Epidermal melanocyte (primary cell): Measurements from ENCODE around the gene NEUROD6.

Experiments used
- DNase-seq: peaks from one replicate; pipeline ENCODE4 v3.0.0; 2011; ENCODE audit warnings: low spot score; ENCODE audit not compliant: insufficient read length

The NEUROD6 gene

DNA sequence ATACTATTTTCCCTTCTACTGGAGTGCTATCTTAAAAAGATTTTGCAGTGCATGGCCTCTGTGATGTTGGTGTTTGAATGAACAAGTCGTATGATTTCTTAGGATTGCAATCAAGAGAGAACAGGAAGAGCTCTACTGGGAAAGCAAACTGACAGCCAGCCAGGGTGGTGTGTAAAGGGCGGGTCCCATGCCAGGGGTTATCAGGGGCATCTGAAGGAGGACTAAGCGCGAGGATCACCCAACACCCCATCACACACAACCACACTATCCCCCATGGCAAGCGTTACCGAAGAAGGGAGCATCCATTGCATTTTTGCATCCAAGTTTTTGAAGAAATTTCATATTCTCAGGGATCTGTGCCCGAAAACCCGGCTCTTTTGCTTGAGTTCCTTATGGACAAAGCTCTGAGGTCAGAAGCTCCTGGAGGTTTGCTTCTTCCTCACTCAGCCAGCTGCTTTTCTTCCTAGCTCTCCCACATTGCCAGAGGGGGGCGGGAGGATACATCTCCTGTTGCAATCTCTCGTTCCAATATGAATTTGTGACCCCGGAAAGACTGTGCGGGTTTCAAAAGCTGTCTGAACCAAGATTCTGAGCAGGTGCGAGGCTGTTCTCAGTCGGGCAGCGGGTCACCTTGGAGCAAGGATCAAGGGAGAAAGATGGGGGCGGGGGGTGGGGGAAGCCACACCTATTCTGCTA, 5.2 kb downstream of the NEUROD6 start:
- no peak for DNase-seq

DNA sequence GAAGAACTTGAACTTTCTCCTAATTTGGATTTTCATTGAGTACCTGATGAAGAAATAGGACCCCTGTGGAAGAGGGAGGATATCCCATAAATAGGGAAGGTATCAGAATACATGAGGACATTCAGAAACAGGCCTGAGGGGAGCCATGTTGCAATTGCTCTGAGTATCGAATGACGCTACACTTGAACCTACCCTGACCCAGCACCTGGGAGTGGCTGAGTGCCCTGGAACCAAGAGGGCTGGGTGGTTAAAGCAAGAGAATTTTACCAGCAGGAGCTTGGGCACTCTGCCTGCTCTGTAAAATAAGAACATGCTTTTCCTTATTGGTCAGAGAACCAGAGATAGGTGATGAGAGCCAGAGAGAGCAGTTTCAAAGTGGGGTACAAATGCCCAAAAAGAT, 7.2 kb downstream of the NEUROD6 start:
- DNase-seq, result no peak

DNA sequence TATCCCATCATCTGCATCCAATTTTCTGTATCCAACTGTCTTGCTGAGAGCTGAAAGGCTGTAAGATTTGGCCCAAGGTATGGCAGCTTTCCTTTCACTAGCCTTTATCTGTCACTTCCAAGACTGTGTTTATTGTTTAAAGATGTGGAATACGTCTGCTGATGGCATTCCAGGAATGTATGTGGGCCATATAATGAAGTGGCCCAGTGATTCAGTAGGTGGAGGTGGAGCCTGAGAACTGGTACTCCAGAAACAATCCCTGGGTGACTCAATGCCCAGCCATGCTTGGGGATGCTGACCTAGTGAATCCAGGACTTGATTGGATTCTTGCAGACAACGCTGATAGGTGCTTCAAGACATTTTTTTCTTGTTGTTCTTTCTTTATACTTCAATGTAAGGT, 13.5 kb downstream of the NEUROD6 start:
- no peak for DNase-seq

DNA sequence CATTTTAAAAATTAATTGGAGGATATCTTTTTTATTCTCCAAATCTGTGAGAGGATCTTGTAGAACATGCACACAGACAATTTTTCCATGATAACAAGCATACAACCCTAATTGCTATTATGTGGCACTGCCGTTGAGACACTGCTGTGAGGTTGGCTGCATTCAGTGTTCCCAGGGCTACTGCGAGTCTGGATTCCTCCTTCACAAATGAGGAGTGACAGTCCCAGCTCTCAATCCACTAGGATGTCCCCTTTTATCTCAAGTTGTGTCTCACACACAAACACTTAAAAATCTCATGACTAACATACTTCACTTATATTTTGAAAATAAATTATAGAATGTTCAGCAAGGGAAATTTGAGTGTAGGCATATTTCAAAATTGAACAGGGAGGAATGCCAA, 14.1 kb downstream of the NEUROD6 start:
- no peak for DNase-seq

DNA sequence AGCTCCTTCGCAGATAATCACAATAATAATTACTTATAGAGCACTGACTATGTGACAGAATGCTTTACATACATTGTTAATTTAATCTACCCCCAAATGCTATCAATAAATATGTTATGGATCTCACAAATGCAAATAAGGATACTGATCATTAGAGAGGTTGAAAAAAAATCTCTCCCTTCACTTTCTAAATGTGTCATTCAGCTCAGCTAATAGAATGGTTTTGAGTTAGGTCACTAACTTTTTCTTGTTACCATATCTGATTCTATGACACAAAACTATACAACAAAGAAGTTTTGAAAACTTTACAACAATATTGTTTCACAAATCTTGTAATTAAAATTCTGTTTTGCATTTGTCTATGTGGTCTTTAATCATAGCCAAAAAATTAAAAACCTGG, 17.4 kb downstream of the NEUROD6 start:
- DNase-seq, result no peak

DNA sequence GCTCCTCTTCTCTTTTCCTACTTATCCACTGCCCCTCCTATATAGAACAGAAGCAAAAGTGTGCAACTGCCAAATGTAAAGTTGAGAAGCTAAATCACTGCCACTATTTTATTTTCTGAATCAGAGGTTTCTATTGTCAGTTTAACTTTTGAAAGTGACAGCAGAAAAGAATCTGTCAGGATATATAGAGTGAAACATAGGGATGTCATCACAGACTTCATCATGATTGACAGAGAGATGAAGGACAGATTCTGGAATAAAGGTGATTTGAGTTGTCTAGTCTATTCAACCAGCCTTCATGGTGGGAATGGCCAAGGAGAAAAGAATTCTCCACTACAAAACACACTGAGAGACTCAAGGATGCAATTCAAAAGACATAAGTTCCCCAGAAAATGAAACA, 19.9 kb downstream of the NEUROD6 start:
- no peak for DNase-seq

DNA sequence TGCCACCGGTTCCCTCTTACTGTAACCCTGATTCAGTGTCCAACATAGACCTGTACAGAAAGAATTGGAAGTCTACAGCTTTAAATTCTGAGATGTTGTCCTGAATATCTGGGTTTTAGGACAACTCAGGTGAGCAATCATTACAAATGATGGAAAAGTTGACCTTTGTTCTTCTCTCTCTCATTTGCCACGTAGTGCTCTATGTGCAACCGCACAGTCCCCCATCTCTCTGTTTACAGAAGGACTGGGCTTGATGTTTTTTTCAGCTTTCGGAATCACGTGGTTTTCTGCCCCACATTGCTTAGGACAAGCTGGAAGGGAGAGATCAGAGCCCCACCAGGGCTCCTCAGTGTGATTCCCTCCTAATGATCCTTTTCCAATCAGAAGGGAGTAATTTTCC, 22.2 kb downstream of the NEUROD6 start:
- DNase-seq, result no peak

DNA sequence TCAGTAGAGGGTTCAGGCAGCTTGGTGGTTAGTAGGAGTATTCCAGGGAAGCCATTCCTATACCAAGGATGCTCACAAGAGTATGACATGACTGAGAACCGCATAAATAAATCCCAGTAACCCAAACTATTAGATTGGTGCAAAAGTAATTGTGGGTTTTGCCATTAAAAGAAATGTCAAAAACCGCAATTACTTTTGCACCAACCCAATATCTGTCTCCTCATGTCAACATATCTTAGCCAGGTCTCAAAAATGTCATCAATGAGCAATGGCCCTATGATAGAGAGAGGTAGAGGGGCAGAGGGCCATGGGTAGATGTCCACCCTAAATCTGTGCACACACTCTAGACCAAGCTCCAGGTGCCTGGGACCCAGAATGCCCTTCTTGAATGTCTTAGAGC, 23.6 kb downstream of the NEUROD6 start:
- DNase-seq, result no peak

DNA sequence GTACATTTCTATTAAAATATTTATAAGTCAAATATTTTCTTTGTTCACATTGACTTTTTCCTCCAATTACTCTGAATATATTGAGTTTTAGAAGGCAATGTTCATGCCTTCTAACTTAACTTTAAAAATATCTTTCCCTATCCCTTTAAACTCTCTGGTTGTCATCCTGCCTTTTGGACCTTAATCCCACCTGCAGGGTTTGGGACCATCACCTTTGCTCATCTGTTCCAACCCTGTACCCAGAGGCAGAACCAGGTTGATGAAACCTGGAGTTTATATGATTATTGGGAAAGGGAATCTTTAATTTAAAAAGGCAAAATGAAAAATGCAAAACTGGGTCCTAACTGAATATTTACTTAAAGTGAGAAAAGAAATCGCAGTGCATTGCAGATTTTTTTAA, 24.8 kb downstream of the NEUROD6 start:
- no peak for DNase-seq

DNA sequence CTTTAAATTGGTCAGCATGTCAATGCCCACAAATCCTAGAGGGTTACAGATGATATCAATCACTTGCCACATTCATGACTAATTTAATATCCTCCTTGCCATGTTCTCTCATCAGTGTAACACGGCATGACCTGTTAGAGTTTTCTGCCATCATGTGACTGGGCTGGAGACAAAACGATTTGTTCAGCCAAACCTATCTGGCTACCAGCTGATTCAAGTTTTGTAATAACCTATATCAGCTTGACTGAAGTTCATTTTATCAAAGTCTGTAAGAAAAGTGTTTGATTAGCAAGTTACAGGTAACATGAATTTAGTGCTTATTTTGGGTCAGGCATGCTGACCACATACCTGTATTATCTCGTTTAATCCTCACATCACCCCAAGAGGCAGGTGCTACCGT, 25.7 kb downstream of the NEUROD6 start:
- no peak for DNase-seq

DNA sequence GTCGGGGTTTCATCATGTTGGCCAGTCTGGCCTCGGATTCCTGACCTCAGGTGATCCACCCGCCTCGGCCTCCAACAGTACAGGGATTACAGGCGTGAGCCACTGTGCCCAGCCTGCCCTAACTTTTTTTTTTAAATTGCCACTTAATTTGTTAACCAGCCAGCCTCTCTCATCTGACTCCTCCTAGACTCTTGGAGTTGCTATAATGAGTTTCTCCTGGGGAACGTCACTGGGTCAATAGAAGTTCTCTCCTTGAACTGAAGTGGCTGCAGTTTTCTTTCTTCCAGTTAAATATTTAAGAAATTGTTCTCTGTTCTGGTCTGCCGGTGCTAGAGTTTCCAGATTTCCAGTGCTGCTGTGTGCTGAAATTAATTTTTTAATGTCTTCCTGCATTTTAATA, 27.6 kb downstream of the NEUROD6 start:
- DNase-seq, result no peak

DNA sequence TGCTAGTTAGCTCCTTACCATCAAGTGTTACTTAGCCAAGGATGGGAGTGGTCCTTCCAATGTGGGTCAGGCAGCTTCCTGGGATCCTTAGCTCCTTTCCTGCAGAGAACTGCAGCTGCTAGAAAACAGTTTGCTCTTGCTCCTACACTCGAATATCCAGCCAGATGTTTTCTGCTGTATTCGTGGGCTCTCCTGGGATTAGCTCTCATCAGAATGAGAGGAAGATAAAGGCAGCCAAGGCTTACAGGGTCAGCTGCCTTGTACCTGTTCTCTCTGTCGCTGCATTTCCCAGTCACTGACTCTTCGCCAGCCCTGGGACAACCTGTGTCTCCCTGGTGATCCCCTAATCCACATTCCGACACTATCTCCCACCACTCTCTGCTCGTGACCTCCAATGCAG, 29.0 kb downstream of the NEUROD6 start:
- DNase-seq, result no peak

DNA sequence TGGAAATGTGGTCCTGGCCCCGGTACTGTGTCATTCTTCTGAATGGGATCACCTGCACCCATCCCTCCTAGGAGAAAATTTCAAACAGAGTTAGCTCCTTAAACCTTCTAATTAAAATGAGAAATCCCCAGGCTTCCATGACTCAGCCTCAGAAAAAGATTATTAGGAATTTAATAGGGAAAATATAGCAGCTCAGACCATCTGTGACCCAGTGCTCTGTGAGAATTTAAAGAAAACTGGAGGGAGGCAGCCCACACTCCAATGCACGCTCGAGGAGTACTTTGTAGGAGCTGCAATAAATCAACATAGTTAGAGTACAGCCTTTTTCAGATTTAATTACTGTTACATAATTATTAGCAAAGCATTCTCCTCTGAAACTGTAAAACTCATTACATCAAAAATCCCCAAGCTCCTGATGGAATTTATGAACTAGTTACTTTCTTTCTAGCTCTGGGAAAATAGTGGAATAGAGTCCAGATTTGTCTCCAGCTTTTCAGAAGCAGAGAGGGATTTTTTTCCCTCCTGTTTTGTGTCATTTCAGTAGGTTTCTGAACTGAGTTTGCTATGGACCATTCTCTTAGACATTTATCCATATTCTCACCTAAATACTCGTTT, 30.1 kb downstream of the NEUROD6 start:
- DNase-seq, result no peak

DNA sequence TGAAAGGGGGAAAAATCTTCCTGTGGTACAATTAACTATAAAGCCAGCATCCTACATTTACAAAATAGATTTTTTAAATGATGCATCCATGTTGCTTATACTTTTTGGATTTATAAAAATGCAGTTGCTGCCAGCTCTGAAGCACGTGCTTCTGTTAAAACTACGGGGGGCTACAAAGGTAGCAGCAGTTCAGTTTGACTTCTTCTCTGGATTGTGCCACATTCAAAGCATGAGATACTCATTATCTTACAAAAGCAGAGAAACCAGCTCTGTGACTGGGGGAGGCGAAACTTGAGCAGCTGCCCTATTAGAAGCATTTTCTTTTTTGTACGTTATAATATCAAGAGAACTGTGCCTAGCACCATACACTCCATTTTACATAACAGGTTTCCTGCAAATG, 31.1 kb downstream of the NEUROD6 start:
- DNase-seq, result no peak

DNA sequence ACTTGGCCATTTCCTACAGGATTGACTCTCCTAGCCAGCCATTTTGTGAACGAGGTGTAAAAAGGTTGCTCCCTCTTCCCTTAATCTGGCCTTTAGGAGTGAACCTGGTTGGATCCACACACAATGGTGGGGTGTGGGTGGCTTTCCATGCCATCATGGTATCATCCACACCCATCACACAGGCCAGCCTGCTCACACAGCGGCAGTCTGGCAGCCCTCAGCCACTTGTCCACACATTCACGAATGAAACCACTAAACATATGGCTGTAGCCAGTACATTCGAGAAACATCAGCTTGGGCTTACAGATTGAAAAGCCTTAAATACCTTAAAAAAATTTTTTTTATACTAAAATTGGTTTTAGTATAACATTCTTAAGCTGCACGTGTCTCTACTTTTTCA, 31.9 kb downstream of the NEUROD6 start:
- no peak for DNase-seq

DNA sequence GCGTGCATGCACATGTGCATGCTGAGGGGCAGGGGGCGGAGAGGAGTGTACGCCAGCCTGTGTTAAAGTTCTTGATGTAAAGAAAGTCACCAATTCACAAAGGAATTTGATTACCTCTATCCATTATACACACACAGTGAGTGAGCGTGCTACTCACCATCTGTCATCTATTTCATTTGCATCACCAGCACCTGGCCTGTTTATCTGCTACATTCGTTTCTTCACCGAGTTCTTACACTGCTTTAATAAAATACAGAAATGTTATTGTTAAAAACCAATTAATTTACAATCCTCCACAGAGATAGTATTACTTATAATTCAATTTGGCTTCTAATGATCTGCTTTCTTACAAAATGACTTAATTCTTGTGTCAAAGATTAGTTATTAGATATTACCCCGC, 32.6 kb downstream of the NEUROD6 start:
- DNase-seq, result no peak

DNA sequence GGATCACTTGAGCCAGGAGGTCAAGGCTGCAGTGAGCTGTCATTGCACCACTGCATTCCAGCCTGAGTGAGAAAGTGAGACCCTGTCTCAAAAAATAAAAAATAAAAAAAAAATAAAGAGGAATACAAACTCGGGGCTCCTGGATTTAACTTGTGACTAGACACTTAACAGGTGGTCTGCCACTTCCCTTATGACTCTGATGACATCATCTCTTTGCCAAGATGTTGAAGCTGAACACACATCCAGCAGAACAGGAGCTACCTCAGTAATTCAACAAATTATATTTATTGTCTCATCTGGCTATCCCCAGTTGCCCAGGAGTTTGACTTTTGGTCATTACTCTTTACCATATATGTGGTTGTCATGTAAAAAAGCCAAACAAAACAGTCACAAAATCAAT, 35.3 kb downstream of the NEUROD6 start:
- DNase-seq, result no peak

DNA sequence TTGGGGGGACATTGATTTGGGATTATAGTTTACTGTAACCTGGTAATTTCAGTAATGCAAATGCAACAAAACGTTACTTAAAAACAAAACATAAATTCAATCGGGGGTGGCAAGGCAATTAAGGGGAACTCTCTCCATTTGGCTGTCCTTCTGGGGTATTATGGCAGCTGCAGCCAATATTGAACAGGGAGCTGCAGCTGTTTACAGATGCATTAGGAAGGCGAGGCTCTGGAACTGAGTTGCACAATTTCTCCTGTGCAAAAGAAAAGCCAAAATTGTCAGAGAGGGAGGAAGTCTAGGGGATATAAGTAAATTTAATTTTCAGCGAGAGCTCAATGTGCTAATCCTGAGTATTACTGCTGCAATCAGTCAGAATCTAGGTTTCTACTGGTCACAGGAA, 36.1 kb downstream of the NEUROD6 start:
- DNase-seq, result no peak

DNA sequence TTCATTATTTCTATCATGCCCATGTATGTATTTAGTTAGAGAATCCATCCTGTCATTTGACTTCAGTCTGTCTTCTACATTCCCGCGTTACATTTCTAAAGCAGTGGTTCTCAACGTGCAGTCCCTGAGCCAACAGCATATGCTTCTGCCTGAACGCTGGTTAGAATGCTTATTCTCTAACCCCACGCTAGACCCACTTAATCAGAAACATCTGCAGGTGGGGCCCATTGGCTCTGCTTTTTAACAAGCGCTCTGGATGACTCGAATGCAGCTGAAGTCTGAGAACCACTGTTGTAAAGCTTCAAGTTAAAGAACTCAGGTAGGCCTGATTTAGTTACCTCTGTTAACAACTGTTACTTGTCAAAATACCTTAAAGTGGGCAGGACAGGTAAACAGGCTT, 38.2 kb downstream of the NEUROD6 start:
- no peak for DNase-seq

DNA sequence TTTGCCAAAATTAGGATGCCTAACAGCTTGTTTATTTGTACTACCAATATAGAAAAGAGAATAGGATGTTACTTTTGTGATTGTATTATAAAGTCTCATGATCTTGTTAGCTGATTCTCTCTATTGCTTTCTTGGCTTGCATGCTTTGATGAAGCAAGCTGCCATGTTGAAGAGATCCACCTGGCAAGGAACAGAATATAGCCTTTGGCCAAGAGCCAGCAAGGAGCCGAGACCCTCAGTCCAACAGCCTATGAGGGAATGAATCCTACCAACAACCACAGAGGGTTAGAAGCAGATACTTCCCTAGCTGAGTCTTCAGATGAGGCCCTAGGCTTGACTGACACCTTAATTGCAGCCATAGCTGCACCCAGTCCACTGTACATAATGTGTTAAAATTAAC, 41.2 kb downstream of the NEUROD6 start:
- no peak for DNase-seq

DNA sequence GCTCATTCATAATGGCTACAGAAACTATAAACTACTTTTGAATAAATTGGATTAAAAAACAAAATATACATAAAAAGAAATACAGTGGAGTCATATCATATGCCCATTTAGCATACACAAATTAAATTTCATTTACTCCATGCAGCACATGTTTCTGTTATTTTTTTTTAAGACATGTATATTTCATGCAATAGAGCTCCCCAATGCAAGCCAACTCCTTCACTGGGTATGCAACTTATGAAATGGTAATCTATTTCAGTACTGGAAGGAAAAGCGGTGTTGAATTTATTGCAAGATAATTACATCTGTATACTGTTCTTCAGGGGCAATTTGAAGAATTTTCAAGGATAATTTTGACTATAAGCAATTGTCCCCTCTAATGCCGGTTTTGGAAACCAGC, 49.9 kb downstream of the NEUROD6 start:
- DNase-seq, result no peak
